NCI-H2227 (cell line): Measurements from ENCODE around the gene CREB5.
A peak's percentile ranks its signal among the peaks of the same experiment; 100 is the strongest.
"Not testable (repeated sequence)": the region's sequence is repeated elsewhere in the genome, so short reads cannot be mapped to it uniquely, and the experiment has no call there.

Source experiments
- DNase-seq: peaks from one replicate; lab custom pipeline; 2025; ENCODE audit not compliant: unreplicated experiment; lab: John Stamatoyannopoulos, UW

Gene CREB5

GRCh38 chr7:28411876-28412662 lies at the start of gene CREB5:
Gene CREB5 (plus strand): TSS chr7:28412518. CDS start chr7:28412915, 397 bp downstream.
- peak; percentile 3 for DNase-seq

GRCh38 chr7:28362812-28363211 lies 49.5 kb upstream of the CREB5 start:
- no peak for DNase-seq

- no peak for DNase-seq
Measured at GRCh38 chr7:28364082-28364481, 48.2 kb upstream of the CREB5 start.

DNA sequence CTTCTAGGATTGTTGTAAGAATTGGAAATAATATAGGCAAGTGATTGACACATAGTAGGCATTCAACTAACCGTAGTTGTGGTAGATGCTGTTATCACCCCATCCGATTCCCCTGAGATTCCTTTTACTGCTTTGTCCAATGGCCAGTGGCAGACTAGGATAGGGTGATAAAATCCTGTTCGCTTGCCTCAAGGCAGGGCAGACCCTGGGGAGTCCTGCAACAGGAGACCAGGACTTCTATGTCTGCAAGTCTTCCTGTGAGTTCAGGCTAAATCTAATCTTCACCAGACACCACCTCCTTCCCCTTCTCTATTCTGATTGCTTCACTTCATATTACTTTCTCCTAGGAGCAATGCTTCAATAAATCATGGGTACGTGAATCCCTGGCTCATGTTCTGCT lies 42.8 kb upstream of the CREB5 start:
- DNase-seq, result no peak

- DNase-seq, result no peak
Measured at GRCh38 chr7:28371846-28372245, 40.5 kb upstream of the CREB5 start.

- DNase-seq, result no peak
Measured at GRCh38 chr7:28373990-28374389, 38.3 kb upstream of the CREB5 start.

DNA sequence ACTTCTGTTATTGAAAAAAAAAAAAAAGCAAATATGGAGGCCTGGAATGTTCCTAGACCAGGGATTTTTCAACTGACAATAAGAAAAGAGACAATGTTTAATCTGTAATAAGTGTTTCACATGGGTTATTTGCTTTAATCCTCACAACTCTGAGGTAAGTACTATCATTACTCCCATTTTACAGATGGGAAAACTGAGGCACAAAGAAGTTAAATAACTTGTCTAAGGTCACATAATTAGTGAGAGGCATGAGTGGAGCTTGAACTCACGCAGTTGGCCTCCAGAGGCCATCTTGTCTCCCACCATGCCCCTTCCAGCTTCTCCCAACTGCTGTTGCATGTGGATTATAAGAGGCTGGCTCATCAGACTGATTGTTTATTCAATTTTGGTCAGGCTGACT lies 36.6 kb upstream of the CREB5 start:
- DNase-seq, result no peak

GRCh38 chr7:28376634-28377033 lies 35.7 kb upstream of the CREB5 start:
- DNase-seq, result no peak

DNA sequence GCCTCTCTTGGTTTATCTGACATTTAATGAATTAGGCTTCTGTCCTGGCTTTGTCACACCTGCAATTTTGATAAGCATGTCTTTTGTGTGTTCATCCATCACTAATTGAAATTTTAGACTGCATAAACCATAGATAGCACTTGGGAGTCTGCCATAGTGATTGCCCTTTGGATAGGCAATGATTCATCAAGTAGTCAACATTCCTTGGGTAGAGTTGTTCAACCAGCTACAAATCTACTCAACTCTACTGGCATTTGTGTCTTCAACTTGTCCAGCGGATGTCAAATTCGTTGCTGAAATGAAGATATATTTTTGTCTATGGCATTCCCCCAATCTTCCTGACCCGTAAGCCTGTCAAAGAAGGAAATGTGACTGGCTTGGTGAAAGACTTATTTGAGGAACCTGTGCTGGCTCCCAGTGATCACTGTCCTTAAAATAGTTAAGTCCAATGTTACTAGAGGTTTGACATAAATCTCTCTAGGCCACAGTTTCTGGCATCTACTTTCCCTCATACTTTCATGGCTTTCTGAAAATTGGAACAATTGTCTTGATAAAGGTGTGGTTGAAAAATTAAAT lies 33.7 kb upstream of the CREB5 start:
- DNase-seq, result no peak

DNA sequence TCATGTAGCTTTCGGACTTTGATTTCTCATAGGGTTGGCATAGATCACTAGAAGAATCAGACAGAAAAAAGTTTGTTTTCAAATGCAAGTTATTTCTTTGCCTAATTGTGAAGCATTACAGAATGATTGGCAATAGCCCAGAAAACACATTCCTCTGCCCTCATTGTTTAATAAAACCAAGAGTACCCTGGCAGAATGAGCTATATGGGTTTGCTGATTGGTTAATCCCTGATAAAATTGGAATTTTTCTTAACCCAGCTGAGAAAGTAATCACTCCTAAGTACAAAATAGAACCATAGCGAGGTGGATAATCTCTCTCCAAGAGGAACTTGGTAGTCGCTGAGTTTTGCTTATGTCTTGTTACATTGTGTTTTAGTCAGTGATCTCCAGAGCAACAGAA lies 30.9 kb upstream of the CREB5 start:
- DNase-seq, result no peak

DNA sequence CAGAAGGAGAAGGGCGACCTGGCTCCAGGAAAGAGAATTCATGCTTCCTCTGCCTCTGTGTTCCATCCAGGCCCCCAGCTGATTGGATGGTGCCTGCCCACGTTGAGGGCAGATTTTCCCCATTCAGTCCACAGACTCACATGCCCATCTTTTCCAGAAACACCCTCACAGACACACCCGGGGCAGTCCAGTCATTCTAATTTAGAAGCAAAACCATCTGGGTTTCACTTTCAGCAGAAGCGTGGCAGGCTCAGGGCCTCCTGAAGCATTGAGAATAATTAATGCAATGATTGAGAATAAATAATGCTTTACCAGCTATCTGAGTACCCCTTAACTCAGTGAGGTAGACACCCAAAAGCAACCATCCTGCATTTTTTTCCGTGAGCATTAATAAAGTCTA lies 30.2 kb upstream of the CREB5 start:
- DNase-seq, result no peak

DNA sequence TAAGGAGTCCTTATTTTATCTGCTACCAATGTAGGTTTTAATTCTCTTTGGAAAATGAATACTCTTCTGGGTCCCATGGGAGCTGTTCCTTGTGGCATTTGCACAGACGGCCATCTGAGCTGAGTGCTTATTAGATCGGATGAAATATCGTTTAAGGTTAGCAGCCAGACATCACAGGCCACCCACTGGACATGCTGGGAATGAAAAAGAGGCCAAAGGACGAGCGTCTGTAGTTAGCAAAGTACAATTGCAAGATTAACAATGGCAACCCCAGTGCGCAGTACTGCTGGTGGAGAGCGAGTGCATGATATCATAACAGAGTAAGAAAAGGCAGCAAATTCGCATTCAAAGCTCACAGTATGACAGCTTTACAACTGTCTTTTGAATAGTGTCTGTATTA lies 28.3 kb upstream of the CREB5 start:
- no peak for DNase-seq

- peak; percentile 69 for DNase-seq
Measured at GRCh38 chr7:28389504-28390395, 22.6 kb upstream of the CREB5 start.

DNA sequence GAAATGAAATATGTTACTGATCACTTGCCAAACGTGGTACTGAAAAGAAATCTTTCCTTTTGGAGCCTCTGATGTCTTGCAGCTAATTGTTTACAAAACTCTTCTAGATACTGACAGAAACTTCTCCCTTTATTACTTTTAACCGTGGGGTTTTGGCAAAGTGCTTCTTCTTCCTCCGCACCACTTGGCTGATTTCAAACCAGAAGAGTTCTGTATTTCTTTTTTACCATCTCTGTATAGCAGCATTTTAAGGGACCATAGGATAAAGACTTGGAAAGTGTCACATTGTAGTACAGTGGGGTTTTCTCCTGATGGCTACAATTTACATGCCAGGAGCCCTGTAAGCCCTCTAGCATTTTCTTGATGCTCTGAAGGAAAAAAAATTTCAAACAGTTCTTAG lies 21.9 kb upstream of the CREB5 start:
- DNase-seq, result no peak

GRCh38 chr7:28392289-28392688 lies 20.0 kb upstream of the CREB5 start:
- no peak for DNase-seq

DNA sequence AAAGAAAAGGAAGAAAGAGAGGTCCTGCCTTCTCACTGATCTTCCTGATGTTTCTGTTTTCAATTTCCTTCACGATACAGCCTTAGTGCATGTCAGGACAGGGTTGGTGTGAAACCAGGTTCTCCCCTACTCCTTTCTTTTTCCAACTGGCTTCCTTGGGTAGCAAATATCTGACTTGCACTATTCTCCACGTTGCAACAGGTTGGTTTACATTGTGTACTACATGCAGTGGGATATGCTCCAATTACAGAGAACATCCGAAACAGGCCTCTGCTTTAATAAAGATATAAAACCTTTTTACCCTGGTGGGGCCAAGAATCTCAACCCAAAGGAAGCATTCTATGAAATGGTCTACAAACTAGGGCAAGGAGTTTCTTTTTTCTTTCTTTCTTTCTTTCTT lies 16.9 kb upstream of the CREB5 start:
- no peak for DNase-seq

GRCh38 chr7:28395831-28396230 lies 16.5 kb upstream of the CREB5 start:
- no peak for DNase-seq

DNA sequence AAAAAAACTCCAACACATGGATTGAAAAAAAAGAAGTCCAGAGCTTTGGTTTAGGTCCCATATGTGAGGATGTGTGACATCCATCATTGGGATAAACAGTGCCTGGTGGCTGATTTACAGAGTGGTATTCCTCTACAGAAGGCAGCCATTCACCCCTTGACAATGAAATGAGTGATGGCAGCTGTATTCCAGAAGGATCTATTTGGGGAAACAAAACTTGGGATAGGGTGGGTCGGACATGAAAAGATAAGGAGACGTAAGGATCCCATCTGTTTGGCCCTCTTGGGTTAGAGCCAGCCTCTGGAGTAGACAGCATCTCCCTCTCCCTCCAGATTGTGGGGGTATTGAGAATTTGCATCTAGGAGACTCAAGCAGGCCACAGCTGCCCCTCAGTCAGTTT lies 15.2 kb upstream of the CREB5 start:
- DNase-seq, result no peak

DNA sequence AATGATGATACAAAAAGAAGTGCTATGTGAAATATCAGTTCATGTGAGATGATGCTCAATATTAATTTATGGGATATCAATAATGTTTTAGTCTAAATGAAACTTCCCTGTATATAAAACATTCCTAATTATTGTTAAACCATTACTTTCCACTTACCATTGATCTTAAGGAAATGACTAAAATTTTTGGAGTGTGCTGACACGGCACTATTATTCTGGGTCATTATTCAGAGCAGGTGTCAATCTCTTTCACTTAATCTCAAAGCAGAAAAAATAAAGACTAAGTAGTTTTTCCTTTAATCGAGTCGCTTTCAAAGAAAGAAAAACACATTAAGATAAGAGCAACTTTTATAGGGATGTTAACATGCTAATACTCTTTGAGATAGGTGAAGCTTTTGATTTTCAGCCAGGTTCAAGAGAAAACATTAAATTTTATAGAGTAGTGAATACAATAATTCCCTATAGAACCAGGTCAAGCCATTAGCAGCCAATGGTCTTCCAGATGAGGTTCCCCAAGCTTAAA lies 11.4 kb upstream of the CREB5 start:
- no peak for DNase-seq

GRCh38 chr7:28401567-28401966 lies 10.8 kb upstream of the CREB5 start:
- not testable (repeated sequence) for DNase-seq

DNA sequence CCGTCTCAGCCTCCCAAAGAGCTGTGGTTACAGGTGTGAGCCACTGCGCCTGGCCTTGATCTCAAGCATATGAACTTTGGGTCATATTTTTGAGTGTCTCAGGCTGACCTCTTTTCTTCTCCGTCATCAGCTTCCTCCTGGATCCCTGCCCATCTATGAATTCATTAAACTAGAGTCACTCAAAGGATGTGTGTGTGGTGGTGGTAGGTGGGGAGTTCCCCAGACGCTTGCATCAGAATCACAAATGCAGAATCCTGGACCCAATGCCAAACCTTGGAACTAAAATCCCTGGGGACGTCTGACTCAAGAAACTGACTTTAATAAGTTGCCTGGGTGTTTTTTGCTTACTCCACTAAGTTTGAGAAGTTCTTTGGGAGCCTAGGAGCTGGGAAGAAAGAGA lies 6.7 kb upstream of the CREB5 start:
- no peak for DNase-seq

GRCh38 chr7:28406192-28406591 lies 6.1 kb upstream of the CREB5 start:
- no peak for DNase-seq
